Thoracic aorta (tissue), 2 donors: Measurements from ENCODE around the gene ABLIM3. TPM values are rescaled to one million over a fixed set of nuclear protein-coding genes. Genes with fewer than 3 reads are reported as not detected.
A peak's percentile ranks its signal among the peaks of the same experiment; 100 is the strongest.

Experiments
- ATAC-seq: fragments of 150-250 bp; one replicate; pipeline ENCODE4 v1.8.0; 2017; ENCODE audit warnings: low read depth; ENCODE audit not compliant: insufficient number of reproducible peaks, low FRiP score
- DNase-seq: peaks from one replicate; pipeline ENCODE4 v3.0.0-alpha.2; 2020; ENCODE audit warnings: low spot score
- H3K27ac ChIP-seq, 2 donors: fragments of 200-600 bp; sonication (generic); 1 replicate in 1 of 2; 2 replicates in 1 of 2; pipeline ENCODE4 v1.5.1; 2016; ENCODE audit warnings: mild to moderate bottlenecking in 2 of 2, moderate library complexity in 2 of 2
- H3K27me3 ChIP-seq: fragments of 200-600 bp; sonication (generic); replicated peaks from 2 replicates; pipeline ENCODE4 v1.6.0; 2016; ENCODE audit warnings: mild to moderate bottlenecking; ENCODE audit not compliant: insufficient read depth
- H3K36me3 ChIP-seq: fragments of 200-600 bp; sonication (generic); one replicate; pipeline ENCODE4 v1.5.1; 2016
- H3K4me1 ChIP-seq, 2 donors: fragments of 200-600 bp; sonication (generic); 1 replicate in 1 of 2; 2 replicates in 1 of 2; pipeline versions ENCODE4 v1.5.1 to v1.6.0; 2016; ENCODE audit warnings: low read depth in 2 of 2, mild to moderate bottlenecking in 1 of 2; ENCODE audit not compliant: control insufficient read depth in 1 of 2
- H3K4me3 ChIP-seq: fragments of 200-600 bp; sonication (generic); 2 replicates; pipeline ENCODE4 v1.5.1; 2016; ENCODE audit warnings: mild to moderate bottlenecking
- H3K9me3 ChIP-seq: fragments of 200-600 bp; sonication (generic); 2 replicates; pipeline ENCODE4 v1.5.1; 2016
- CTCF ChIP-seq: fragments of 200-600 bp; sonication (generic); IDR thresholded peaks from one replicate; pipeline ENCODE4 v1.5.1; 2019; ENCODE audit warnings: antibody characterized with exemption
- total RNA-seq, 2 donors: library from RNA; depleted of rRNA; stranded (reverse); fragments of >200 nt; gene quantifications; one replicate each; pipeline versions ENCODE4 v1.1.0 to v1.2.3, GENCODE V29; 2016

ABLIM3 gene
- total RNA-seq, 2 donors from 2014 or later: 23.0 to 41.2 TPM

DNA sequence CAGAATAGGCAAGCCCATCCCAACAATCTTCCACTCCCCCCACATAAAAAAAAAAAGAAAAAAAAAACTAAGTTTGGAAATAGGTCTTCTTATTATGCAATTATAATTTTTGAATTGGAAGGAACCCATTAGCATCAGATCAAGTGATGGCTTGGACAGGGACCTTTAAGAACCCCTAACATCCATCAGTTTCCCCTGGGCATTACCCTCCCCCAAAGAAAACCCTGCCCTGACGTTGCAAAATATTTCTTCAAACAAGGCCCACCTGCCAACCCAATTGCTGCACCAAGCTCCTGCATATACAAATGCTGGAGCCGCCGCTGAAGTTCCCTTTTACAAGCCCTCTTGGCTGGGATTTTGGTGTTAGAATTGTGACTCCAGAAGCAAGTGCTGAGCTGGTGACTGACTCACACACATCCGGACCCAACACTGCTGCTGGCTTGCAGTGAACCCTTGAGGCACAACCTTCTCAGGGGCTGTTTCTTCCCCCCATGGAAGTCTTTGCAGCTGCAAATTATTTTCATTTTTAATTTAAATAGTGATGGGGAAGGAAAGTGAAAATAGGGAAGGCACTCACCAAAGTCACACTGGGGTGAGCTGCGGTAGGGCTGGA lies 74.3 kb downstream of the ABLIM3 start:
- Histone ChIP-seq H3K36me3 (peaks cover 9% of the 10 kb centered on the region), H3K4me3 (no peak overlapping the region), H3K9me3 (no peaks in the 10 kb centered on the region), H3K27me3 (no peaks in the 10 kb centered on the region), H3K4me1 (peaks cover 0 to 13% of the 10 kb centered on the region in 2 donors), H3K27ac (no peak overlapping the region)
- TF ChIP-seq CTCF: no peak
- DNase-seq (no peak), ATAC-seq (no peak)

DNA sequence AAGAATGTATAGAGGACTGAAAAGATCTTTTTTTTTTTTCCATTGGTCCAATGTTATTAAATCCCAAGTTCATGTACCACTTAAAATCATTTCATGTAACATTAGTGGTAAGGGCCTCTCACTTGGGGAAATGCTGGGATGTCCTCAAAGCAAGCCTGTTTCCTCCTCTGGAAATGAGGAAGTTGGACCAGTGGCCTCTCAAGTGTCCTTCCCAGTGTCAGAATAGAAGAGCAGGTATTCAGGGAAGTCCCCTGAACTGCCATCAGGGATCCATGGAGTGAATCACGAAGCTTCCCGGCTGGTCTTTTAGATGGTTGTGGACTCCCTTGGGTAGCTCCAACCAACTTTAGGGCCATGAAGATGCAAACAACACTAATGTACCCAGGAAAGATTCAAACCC lies 75.2 kb downstream of the ABLIM3 start:
- Histone ChIP-seq H3K4me1 (peaks cover 0 to 13% of the 10 kb centered on the region in 2 donors), H3K27ac (no peak overlapping the region), H3K27me3 (no peaks in the 10 kb centered on the region), H3K36me3 (peaks cover 5% of the 10 kb centered on the region), H3K9me3 (no peaks in the 10 kb centered on the region), H3K4me3 (no peak overlapping the region)
- no peak for DNase-seq
- no peak for ATAC-seq
- no peak for TF ChIP-seq CTCF

GRCh38 chr5:149217096-149217802 lies 76.0 kb downstream of the ABLIM3 start:
- Histone ChIP-seq H3K4me1 (peaks cover 0 to 13% of the 10 kb centered on the region in 2 donors), H3K27ac (peak overlapping the region in 1 of 2 donors; percentile 2), H3K36me3 (peaks cover 5% of the 10 kb centered on the region), H3K27me3 (no peaks in the 10 kb centered on the region), H3K4me3 (no peak overlapping the region), H3K9me3 (no peaks in the 10 kb centered on the region)
- ATAC-seq (no peak), DNase-seq (no peak)
- TF ChIP-seq CTCF: no peak

DNA sequence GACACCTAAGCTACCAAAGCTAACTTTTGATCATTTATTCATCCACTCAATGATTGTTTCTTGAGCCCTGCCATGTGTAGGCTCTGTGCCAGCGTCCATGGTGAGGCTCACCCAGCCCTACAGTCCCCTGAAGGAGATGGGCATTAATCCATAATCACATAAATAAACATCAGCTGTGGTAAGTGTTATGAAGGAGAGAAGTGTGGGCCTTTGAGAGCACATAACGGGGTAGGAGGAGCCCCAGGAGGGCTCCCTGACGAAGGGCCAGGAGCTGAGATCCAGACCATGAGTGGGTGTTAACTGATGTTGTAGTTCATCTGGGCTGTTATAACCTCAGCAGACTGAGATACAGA lies 76.5 kb downstream of the ABLIM3 start:
- peaks cover 0 to 13% of the 10 kb centered on the region in 2 donors for H3K4me1 ChIP-seq

More for the DNA sequence above, 76.5 kb downstream of the ABLIM3 start:
- no peak for DNase-seq
- Histone ChIP-seq H3K36me3 (peaks cover 5% of the 10 kb centered on the region), H3K27ac (peak overlapping the region in 1 of 2 donors; percentile 2), H3K27me3 (no peaks in the 10 kb centered on the region), H3K9me3 (no peaks in the 10 kb centered on the region), H3K4me3 (no peak overlapping the region)
- no peak for ATAC-seq
- no peak for TF ChIP-seq CTCF
